GM19043 (cell line): Measurements from ENCODE around the gene PYROXD2.
A peak's percentile ranks its signal among the peaks of the same experiment; 100 is the strongest.

Source experiments
- ATAC-seq: cut with Tn5 transposase; IDR thresholded peaks from one replicate; pipeline ENCODE4 v1.9.1; 2021; ENCODE audit warnings: low read depth; ENCODE audit not compliant: unreplicated experiment

The PYROXD2 gene

DNA sequence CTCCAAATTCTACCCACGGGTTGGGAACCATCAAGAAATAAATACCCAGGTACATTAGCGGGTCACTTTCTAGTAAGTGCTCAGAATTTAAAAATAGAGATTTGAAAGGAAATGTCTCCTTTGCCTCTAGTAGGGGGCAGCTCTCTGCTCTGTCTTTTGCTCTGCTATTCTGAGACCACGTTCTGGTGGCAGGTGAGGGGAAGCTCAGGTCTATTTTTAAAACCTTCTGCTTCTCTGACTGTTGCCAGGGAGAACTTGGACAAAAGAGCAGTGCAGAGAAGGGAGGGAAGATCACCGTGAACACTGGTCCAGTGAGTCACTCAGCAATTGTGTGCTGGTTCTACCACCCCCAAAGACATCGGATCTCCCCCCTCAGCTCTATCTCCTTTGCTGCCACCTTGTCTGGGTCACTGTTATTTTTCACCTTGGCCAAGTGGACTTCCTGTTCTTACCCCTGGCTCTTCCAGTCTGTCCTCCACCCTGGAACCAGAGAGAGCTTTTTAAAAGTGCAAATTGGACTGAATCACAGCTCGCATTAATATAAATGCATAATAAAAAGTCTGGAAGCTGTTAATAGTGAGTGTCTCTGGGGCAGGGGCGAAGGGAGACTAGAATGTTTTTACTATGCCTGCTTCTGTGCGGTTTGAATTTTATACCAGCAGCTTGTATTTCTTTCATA lies 74.6 kb downstream of the PYROXD2 start:
- peak; percentile 28 for ATAC-seq

DNA sequence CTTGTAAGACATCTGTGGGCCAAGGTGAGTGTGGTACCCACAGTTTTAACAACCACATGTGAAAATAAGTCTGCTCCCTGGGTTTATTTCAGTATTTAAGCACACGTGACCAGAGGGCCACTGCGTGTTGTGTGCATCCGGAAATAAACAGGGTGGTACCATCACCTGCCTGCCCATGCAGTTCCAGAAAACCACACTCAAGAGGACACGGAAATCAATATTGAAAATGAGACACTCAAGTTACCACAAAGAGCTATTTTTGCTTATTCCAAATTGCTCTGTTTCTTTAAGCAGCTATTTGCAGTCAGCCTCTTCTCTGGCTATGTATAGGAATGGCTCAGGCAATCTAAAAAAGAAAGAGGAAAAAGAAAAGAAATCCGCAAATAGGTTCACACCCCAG lies 75.2 kb downstream of the PYROXD2 start:
- peak; percentile 88 for ATAC-seq

DNA sequence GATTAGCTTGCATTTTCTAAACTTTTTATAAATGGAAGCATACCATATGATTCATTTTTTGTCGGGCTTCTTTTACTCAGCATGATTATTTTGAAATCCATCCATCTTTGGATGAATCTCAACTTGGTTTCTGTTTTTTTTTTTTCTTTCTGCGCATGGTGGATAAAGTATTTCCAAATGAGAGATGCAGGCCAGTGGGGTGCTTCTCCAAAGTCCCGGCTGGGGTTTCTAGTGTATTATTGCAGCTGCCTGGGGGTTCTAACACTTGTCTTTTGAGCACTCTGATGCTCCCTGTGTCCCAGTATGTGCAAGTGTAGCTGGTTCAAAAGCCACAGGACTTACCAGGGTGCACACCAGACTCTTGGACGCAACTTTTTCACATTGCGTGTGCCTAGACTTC lies 76.1 kb downstream of the PYROXD2 start:
- no peak for ATAC-seq

DNA sequence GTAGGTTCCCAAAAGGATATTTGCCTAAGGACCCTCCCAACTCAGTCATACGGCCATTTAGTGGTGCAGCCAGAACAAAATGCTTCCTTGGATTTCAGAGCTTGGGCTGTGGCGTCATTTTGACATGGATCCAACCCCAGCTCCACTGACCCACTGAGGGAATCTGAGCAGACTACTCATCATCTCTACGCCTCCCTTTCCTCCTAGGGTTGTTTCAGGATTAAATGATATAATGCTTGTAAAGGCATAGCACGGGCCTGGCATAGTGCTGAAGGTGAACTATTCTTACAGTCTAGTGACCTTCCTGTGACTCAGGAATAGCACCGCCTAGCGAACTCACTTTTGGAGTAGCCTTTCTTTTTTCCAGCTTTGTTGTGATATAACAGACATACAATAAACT lies 76.7 kb downstream of the PYROXD2 start:
- ATAC-seq = no peak

DNA sequence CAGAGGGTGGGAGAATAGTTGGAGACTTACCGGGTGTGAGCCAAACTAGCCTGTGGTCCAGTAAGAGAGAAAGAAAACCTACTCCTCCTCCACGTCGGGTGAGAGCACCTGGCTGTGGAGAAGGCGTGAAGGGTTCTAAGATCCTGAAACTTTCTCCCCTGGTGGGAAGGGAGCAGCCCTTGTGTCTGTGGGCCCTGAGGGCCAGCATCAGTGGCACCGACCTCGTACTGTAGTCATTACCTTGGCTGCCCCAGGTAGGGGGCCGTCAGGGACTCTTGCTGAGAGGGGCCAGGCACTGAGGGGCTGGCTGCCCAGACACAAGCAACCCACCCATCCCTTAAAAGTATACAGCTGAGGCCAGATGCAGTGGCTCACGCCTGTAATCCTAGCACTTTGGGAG lies 77.5 kb downstream of the PYROXD2 start:
- no peak for ATAC-seq
